Esophagus squamous epithelium (tissue), 5 donors: ENCODE measurements around the gene SREBF1. TPM values are rescaled to one million over a fixed set of nuclear protein-coding genes. Genes with fewer than 3 reads are reported as not detected.

Experiments
- DNase-seq: peaks from one replicate; lab custom pipeline; 2025; lab: John Stamatoyannopoulos, UW
- H3K27ac ChIP-seq, 4 donors: fragments of 200-600 bp; sonication (generic); one replicate each; pipeline ENCODE4 v1.5.1; 2016 to 2019; ENCODE audit warnings: mild to moderate bottlenecking in 1 of 4
- H3K27me3 ChIP-seq, 4 donors: fragments of 200-600 bp; sonication (generic); 1 replicate in 3 of 4; 2 replicates in 1 of 4; pipeline versions ENCODE4 v1.5.1 to v1.6.0; 2017 to 2021; ENCODE audit warnings: antibody characterized with exemption in 1 of 4
- H3K36me3 ChIP-seq, 3 donors: fragments of 200-600 bp; sonication (generic); one replicate each; pipeline ENCODE4 v1.5.1; 2016 to 2019
- H3K4me1 ChIP-seq, 3 donors: fragments of 200-600 bp; sonication (generic); one replicate each; pipeline ENCODE4 v1.5.1; 2017 to 2019
- H3K4me3 ChIP-seq, 4 donors: fragments of 200-600 bp; sonication (generic); 1 replicate in 3 of 4; 2 replicates in 1 of 4; pipeline ENCODE4 v1.5.1; 2016 to 2019; ENCODE audit warnings: mild to moderate bottlenecking in 2 of 4, moderate library complexity in 1 of 4
- H3K9me3 ChIP-seq, 3 donors: fragments of 200-600 bp; sonication (generic); one replicate each; pipeline ENCODE4 v1.5.1; 2016 to 2019
- CTCF ChIP-seq, 6 experiments: fragments of 450-650 bp in 4 of 6; fragments of 200-600 bp in 2 of 6; sonication (generic) in 2 of 6; IDR thresholded peaks; one replicate each; pipeline ENCODE4 v1.5.1; 2016 to 2019; ENCODE audit warnings: antibody characterized with exemption in 6 of 6, mild to moderate bottlenecking in 4 of 6, moderate library complexity in 4 of 6
- POLR2A ChIP-seq, 4 donors: fragments of 450-650 bp; IDR thresholded peaks; one replicate each; pipeline ENCODE4 v1.6.1; 2017; ENCODE audit warnings: antibody characterized with exemption in 4 of 4, mild to moderate bottlenecking in 4 of 4, moderate library complexity in 3 of 4
- WGBS, 2 donors: methylation state at CpG; one replicate each; pipeline ENCODE4 v1.1.5; 2018; 5-methylcytosine and 5-hydroxymethylcytosine counted together
- intact Hi-C: fragments of 100-400 bp; cut with DNase I; formaldehyde crosslinking; loops from one replicate; pipeline ENCODE4 v1.15.0; 2022
- total RNA-seq, 4 donors: library from RNA; depleted of rRNA; stranded (reverse); fragments of >200 nt; gene quantifications; one replicate each; pipeline ENCODE4 v1.1.0, GENCODE V29; 2016
- donor health status: DM: yes; HTN: yes; CAD: no.

SREBF1 gene
- total RNA-seq, 4 donors from 2014 or later, result 55.0 to 137 (median 108) TPM

DNA sequence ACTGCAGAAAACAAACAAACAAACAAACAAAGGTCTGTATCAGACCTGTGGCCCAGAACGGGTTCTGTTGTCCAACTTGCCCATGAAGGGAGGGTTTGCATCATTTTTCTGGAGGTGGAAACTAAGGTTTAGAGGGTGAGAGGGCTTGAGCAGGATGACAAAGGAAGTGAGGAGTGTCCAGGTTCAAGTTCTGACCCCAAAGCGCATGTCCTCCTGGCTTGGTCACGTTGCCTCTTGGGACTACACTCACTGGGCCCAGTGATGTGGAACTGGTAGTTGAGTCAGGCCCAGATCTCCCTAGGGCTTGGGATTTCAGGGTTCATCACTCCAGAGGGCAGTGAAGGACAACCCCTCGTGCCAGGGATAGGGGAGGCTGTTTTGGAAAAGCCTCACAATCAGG is 1.8 kb downstream of the SREBF1 start:
- no peaks in the 10 kb centered on the region for H3K36me3 ChIP-seq
- H3K4me3 ChIP-seq, result no peak overlapping the region
- no peak for TF ChIP-seq CTCF (IDR thresholded peaks at IDR 0.05)
- TF ChIP-seq POLR2A (IDR thresholded peaks at IDR 0.05), result no peak
- no peak for DNase-seq
- H3K4me1 ChIP-seq, result peaks cover 56 to 96% (median 62%) of the 10 kb centered on the region in 3 donors
- 45 to 67% methylated on average over 2 to 3 of the region's 4 CpGs for WGBS, 2 donors
- no peaks in the 10 kb centered on the region for H3K27me3 ChIP-seq
- intact Hi-C loops, result no loop called here
- H3K27ac ChIP-seq, result peak overlapping the region; percentile 97 to 100 (median 98)
- no peaks in the 10 kb centered on the region for H3K9me3 ChIP-seq

GRCh38 chr17:17833658-17834357 is 3.0 kb downstream of the SREBF1 start:
- Histone ChIP-seq H3K4me1 (peaks cover 46 to 84% (median 51%) of the 10 kb centered on the region in 3 donors), H3K9me3 (no peaks in the 10 kb centered on the region), H3K27ac (peak overlapping the region in 1 of 4 donors; percentile 100), H3K4me3 (no peak overlapping the region), H3K27me3 (no peaks in the 10 kb centered on the region), H3K36me3 (no peaks in the 10 kb centered on the region)
- intact Hi-C loops, result no loop called here
- no peak for DNase-seq
- 69 to 74% methylated on average over 8 of the region's 8 CpGs for WGBS, 2 donors
- TF ChIP-seq POLR2A (IDR thresholded peaks at IDR 0.05) (no peak), CTCF (IDR thresholded peaks at IDR 0.05) (no peak)

DNA sequence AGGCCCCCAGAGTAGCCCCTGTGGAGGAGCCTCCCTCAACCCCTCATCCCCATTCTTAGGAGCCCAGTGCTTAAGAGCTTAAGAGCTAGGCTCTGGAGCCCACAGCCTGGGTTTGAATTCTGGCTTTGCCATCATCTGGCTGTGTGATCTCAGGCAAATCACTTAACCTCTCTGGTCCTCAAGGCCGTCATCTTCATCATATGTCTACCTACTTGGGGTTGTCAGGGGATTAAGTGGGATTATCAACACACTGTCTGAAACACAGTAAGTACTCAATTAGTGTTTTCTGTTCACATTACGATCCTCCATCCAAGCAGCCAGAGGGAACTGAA is 4.8 kb downstream of the SREBF1 start:
- Histone ChIP-seq H3K9me3 (no peaks in the 10 kb centered on the region), H3K27ac (peak overlapping the region in 3 of 4 donors; percentile 63 to 80 (median 72)), H3K4me1 (peaks cover 37 to 82% (median 38%) of the 10 kb centered on the region in 3 donors), H3K27me3 (no peaks in the 10 kb centered on the region), H3K4me3 (no peak overlapping the region), H3K36me3 (no peaks in the 10 kb centered on the region)
- TF ChIP-seq POLR2A (IDR thresholded peaks at IDR 0.05) (no peak), CTCF (IDR thresholded peaks at IDR 0.05) (no peak)
- DNase-seq, result no peak
- 77 to 81% methylated on average over 2 of the region's 2 CpGs for WGBS, 2 donors
- intact Hi-C loops, result no loop called here

GRCh38 chr17:17831208-17832031 is 5.4 kb downstream of the SREBF1 start:
- H3K36me3 ChIP-seq, result no peaks in the 10 kb centered on the region
- H3K4me1 ChIP-seq, result peaks cover 39 to 82% (median 42%) of the 10 kb centered on the region in 3 donors
- H3K4me3 ChIP-seq, result no peak overlapping the region
- peak overlapping the region in 3 of 4 donors; percentile 63 to 80 (median 72) for H3K27ac ChIP-seq
- WGBS, 2 donors, result 37 to 53% methylated on average over 5 to 8 of the region's 12 CpGs
- intact Hi-C loops, result no loop called here
- TF ChIP-seq CTCF (IDR thresholded peaks at IDR 0.05) (no peak), POLR2A (IDR thresholded peaks at IDR 0.05) (no peak)
- DNase-seq, result no peak
- H3K27me3 ChIP-seq, result no peaks in the 10 kb centered on the region
- no peaks in the 10 kb centered on the region for H3K9me3 ChIP-seq

DNA sequence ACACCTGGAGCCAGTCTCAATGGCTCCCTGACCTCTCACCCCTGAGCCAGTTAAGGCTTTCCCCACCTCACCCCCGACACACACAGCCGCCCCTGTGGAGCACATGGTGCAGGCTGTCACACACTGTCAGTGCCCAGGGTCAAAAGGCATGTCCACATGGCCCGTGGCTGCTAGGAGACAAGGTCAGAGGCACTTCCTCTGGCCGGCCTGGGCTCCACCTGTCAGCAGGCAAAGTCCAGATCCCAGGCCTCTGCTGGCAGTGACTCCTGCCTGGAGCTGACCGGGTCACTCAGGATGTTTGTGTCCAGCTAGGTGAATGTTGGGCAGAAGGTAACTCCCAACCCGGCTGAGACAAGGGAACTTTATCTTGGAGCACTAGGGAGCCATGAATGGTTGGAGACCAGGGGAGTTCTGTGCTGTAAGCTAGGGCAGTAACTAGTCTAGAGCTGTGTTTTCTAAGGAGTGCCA is 6.0 kb downstream of the SREBF1 start:
- H3K27ac ChIP-seq, result peak overlapping the region in 3 of 4 donors; percentile 63 to 80 (median 72)
- no peak for DNase-seq
- no peak for TF ChIP-seq POLR2A (IDR thresholded peaks at IDR 0.05)
- TF ChIP-seq CTCF (IDR thresholded peaks at IDR 0.05), result no peak
- H3K27me3 ChIP-seq, result no peaks in the 10 kb centered on the region
- intact Hi-C loops, result no loop called here
- peaks cover 38 to 84% (median 47%) of the 10 kb centered on the region in 3 donors for H3K4me1 ChIP-seq
- H3K36me3 ChIP-seq, result no peaks in the 10 kb centered on the region
- H3K9me3 ChIP-seq, result no peaks in the 10 kb centered on the region
- 60 to 83% methylated on average over 1 of the region's 6 CpGs for WGBS, 2 donors
- no peak overlapping the region for H3K4me3 ChIP-seq
